Measurements from ENCODE around the gene COL19A1.
"Not testable (repeated sequence)": the region's sequence is repeated elsewhere in the genome, so short reads cannot be mapped to it uniquely, and the experiment has no call there.

Gene COL19A1

DNA sequence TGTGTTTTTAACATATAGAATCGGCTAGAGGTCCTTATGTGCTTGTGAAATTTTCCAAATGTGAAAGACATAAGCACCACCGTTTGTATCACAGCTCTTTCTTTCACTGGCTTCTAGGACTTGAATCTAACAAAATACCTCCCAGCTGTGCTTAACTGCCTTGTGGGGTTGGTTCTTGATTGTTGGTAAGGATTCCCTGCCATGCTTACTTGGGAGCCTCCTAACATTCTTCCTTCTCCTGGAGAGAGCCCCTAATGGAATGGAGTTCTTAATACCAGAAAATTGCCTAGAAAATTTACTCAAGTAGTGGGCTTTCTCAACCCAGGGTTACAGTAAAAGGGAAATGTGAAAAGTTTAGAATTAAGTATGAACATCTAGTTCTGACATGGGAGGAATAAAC is 121.2 kb downstream of the COL19A1 start:
- TF ChIP-seq, protein P1, sequence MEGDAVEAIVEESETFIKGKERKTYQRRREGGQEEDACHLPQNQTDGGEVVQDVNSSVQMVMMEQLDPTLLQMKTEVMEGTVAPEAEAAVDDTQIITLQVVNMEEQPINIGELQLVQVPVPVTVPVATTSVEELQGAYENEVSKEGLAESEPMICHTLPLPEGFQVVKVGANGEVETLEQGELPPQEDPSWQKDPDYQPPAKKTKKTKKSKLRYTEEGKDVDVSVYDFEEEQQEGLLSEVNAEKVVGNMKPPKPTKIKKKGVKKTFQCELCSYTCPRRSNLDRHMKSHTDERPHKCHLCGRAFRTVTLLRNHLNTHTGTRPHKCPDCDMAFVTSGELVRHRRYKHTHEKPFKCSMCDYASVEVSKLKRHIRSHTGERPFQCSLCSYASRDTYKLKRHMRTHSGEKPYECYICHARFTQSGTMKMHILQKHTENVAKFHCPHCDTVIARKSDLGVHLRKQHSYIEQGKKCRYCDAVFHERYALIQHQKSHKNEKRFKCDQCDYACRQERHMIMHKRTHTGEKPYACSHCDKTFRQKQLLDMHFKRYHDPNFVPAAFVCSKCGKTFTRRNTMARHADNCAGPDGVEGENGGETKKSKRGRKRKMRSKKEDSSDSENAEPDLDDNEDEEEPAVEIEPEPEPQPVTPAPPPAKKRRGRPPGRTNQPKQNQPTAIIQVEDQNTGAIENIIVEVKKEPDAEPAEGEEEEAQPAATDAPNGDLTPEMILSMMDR (IDR thresholded peaks at IDR 0.05; ENCODE audit: low read depth, low read length, missing control alignments), result no peak
- Histone ChIP-seq H3K27ac (no peak overlapping the region), H3K36me3 (replicated peaks) (no peaks in the 10 kb centered on the region), H3K4me3 (ENCODE audit: low read depth, low read length) (no peak overlapping the region), H3K27me3 (replicated peaks) (no peaks in the 10 kb centered on the region)
- no peak for DNase-seq
- in situ Hi-C loops (cut with HindIII; ENCODE audit: low pct_ligation_motif_present, low sequenced_read_pairs), result no loop called here

DNA sequence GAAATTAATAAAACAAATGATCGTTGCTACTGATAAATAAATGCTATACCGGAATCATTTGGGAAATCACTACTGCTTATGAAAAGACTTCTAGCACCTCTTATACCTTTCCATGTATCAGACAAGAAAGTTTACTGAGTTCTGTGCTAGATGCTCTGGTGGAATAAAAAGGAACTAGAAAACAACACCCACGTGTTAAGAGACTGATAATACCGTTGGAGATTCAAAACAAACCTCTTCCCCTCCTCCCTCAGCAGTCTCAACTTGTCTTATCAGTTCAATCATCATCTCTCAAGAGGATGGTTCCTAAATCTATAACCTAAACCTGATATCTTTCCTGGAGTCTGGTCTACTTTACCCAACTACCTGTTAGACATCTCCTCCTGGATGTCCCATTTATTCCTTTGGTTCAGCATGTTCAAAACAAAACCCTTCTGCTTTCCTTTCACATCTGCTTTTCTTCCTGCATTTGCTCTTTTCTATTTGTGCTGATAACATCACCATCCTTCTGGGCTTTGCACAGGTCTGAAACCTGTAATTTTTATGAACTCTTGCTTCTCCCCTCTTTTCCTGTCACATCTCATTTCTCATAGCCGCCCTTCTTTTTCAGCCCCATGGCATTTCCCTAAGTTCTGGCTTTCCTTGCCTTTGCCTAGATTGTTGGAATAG is 122.2 kb downstream of the COL19A1 start:
- in situ Hi-C loops (cut with HindIII; ENCODE audit: low pct_ligation_motif_present, low sequenced_read_pairs), result no loop called here
- no peak overlapping the region for H3K4me3 ChIP-seq (ENCODE audit: low read depth, low read length)
- H3K27me3 ChIP-seq (replicated peaks), result no peaks in the 10 kb centered on the region
- no peak overlapping the region for H3K27ac ChIP-seq
- H3K36me3 ChIP-seq (replicated peaks), result no peaks in the 10 kb centered on the region
- TF ChIP-seq, protein P1 (IDR thresholded peaks at IDR 0.05; ENCODE audit: low read depth, low read length, missing control alignments), result no peak
- no peak for DNase-seq

DNA sequence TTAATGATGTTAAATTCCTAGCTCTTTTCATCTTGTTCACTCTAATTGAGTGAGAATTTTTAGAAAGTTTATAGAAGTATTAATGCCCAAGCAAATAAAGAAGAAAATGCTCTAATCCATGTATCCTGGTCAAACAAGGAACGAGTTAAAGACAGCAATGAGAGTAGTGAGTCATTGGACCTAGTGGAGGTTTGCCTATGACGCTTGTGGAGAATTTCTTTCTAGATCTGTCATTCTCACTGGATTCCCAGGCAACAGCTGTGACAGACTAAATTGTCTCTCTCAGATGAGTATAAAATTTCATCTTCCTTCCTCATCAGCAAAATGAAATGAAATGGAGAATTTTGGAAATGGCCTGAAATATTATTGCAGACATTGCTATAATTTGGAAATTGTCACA is 127.9 kb downstream of the COL19A1 start:
- in situ Hi-C loops (cut with HindIII; ENCODE audit: low pct_ligation_motif_present, low sequenced_read_pairs), result no loop called here
- Histone ChIP-seq H3K27me3 (replicated peaks) (no peaks in the 10 kb centered on the region), H3K4me3 (ENCODE audit: low read depth, low read length) (no peak overlapping the region), H3K27ac (no peak overlapping the region), H3K36me3 (replicated peaks) (no peaks in the 10 kb centered on the region)
- peak; percentile 22 for DNase-seq
- TF ChIP-seq, protein P1 (IDR thresholded peaks at IDR 0.05; ENCODE audit: low read depth, low read length, missing control alignments), result no peak

DNA sequence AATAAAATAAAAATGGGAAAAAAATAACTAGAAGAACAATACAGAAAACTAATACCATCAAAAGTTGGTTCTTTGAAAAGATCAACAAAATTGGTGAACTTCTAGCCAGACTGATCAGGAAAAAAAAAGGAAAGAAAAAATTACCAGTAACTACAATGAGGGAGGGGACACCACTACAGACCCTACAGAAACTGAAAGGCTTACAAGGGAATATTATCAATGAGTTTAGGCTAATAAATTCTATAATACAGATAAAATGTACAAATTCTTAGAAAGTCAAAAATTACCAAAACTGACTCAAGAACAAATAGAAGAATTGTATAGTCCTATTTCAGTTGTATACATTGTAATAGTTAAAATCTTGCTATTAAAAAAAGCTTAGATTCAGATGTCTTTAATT is 141.8 kb downstream of the COL19A1 start:
- H3K27ac ChIP-seq, result no peak overlapping the region
- in situ Hi-C loops (cut with HindIII; ENCODE audit: low pct_ligation_motif_present, low sequenced_read_pairs), result no loop called here
- TF ChIP-seq, protein P1 (IDR thresholded peaks at IDR 0.05; ENCODE audit: low read depth, low read length, missing control alignments), result no peak
- H3K27me3 ChIP-seq (replicated peaks), result no peaks in the 10 kb centered on the region
- no peaks in the 10 kb centered on the region for H3K36me3 ChIP-seq (replicated peaks)
- no peak overlapping the region for H3K4me3 ChIP-seq (ENCODE audit: low read depth, low read length)
- no peak for DNase-seq

DNA sequence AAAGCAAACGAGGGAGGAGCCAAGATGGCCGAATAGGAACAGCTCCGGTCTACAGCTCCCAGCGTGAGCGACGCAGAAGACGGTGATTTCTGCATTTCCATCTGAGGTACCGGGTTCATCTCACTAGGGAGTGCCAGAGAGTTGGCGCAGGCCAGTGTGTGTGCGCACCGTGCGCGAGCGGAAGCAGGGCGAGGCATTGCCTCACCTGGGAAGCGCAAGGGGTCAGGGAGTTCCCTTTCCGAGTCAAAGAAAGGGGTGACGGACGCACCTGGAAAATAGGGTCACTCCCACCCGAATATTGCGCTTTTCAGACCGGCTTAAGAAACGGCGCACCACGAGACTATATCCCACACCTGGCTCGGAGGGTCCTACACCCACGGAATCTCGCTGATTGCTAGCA is 144.0 kb downstream of the COL19A1 start:
- in situ Hi-C loops (cut with HindIII; ENCODE audit: low pct_ligation_motif_present, low sequenced_read_pairs); H3K27ac ChIP-seq; H3K27me3 ChIP-seq (replicated peaks); H3K4me3 ChIP-seq (ENCODE audit: low read depth, low read length); DNase-seq; H3K36me3 ChIP-seq (replicated peaks): not testable (repeated sequence)

DNA sequence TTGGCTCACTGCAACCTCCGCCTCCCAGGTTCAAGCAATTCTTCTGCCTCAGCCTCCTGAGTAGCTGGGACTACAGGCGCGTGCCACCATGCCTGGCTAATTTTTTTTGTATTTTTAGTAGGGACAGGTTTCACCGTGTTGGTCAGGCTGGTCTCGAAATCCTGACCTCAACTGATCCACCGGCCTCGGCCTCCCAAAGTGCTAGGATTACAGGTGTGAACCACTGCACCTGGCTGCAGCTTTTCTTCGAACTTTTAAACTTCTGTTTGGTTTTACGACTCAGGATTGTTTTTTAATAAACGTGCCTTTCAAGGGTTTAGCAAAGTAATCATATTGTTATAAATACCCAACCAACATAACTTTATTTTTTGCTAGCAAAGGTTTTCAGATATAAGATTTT is 156.8 kb downstream of the COL19A1 start:
- H3K27me3 ChIP-seq (replicated peaks); H3K4me3 ChIP-seq (ENCODE audit: low read depth, low read length); H3K27ac ChIP-seq; in situ Hi-C loops (cut with HindIII; ENCODE audit: low pct_ligation_motif_present, low sequenced_read_pairs); DNase-seq; H3K36me3 ChIP-seq (replicated peaks): not testable (repeated sequence)

DNA sequence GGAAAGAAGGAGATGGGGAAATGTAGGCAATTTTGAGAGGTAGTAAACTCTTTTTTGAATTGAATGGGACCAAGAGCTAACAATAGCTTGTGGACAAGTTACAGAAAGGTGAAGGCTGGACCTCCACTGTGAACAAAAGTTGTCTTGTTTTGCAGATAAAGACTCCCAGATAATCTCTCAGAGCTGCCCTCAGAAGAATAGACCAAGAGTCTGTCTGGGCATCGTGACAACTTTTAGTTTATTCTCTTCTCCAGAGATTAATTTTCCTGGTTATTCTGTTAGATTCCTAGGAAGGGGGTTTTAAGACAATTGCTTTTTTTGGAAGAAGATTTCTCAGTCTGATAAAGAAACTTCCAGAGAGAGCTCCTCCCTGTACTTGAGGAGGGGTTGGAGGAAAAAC is 161.9 kb downstream of the COL19A1 start:
- DNase-seq, result no peak
- in situ Hi-C loops (cut with HindIII; ENCODE audit: low pct_ligation_motif_present, low sequenced_read_pairs), result no loop called here
- H3K27me3 ChIP-seq (replicated peaks), result no peaks in the 10 kb centered on the region
- H3K36me3 ChIP-seq (replicated peaks), result no peaks in the 10 kb centered on the region
- no peak overlapping the region for H3K27ac ChIP-seq
- no peak overlapping the region for H3K4me3 ChIP-seq (ENCODE audit: low read depth, low read length)
- TF ChIP-seq, protein P1 (IDR thresholded peaks at IDR 0.05; ENCODE audit: low read depth, low read length, missing control alignments), result no peak

Measured in brain microvascular endothelial cell (primary cell).